ENCODE data around the gene FAM234A. TPM values are rescaled to one million over a fixed set of nuclear protein-coding genes. Genes with fewer than 3 reads are reported as not detected.

Gene FAM234A
- total RNA-seq, 1 experiment from 2014 or later: 94.9 TPM

GRCh38 chr16:314351-314750, 79.7 kb downstream of the FAM234A start:
- no peak for TF ChIP-seq CTCF (conservative IDR thresholded peaks at IDR 0.05)
- Histone ChIP-seq H2AFZ (ENCODE audit: low read length) (no peak overlapping the region), H3K14ac (ENCODE audit: insufficient read depth, low read length) (no peak overlapping the region; the same call in 1 of the 2 replicates), H2BK120ac (ENCODE audit: low read depth, low read length, poor library complexity, severe bottlenecking) (no peak overlapping the region), H3K27ac (ENCODE audit: insufficient read length, low read depth, low read length) (no peak overlapping the region), H3T11ph (ENCODE audit: low read length) (no peak overlapping the region), H2BK15ac (ENCODE audit: low read depth, low read length) (no peak overlapping the region), H3K4ac (ENCODE audit: low read depth, low read length) (no peak overlapping the region), H3K9ac (ENCODE audit: extremely low read depth, insufficient read length, low read length) (no peak overlapping the region), H3K23ac (ENCODE audit: insufficient read length, low read depth, low read length) (no peak overlapping the region), H4K8ac (replicated peaks; ENCODE audit: insufficient read length, low read depth, low read length) (no peak overlapping the region), H3K23me2 (ENCODE audit: insufficient read length, low read depth, low read length, poor library complexity, severe bottlenecking) (no peaks in the 10 kb centered on the region), H3K18ac (ENCODE audit: insufficient read length, low read depth, low read length) (no peak overlapping the region), H3K79me1 (ENCODE audit: insufficient read depth, low read depth, low read length, poor library complexity, severe bottlenecking) (no peaks in the 10 kb centered on the region), H3K79me2 (ENCODE audit: insufficient read depth, low read length) (peaks cover 3% of the 10 kb centered on the region; the same call in 1 of the 2 replicates), H3K4me2 (ENCODE audit: insufficient read depth, insufficient read length, low read length) (no peak overlapping the region), H4K20me1 (ENCODE audit: control insufficient read depth, insufficient read depth, insufficient read length) (no peaks in the 10 kb centered on the region), H3K9me3 (ENCODE audit: control insufficient read depth, low read depth, low read length) (no peaks in the 10 kb centered on the region), H3K56ac (ENCODE audit: insufficient read length, low read depth, low read length) (no peak overlapping the region), H3K27me3 (ENCODE audit: insufficient read depth, low read length) (no peaks in the 10 kb centered on the region), H2AK5ac (ENCODE audit: insufficient read length, low read length) (no peak overlapping the region), H4K91ac (ENCODE audit: insufficient read length, low read depth, low read length) (no peak overlapping the region), H2BK20ac (ENCODE audit: low read depth, low read length, poor library complexity, severe bottlenecking) (no peak overlapping the region), H4K5ac (ENCODE audit: insufficient read length, low read depth, low read length) (no peak overlapping the region), H3K4me1 (ENCODE audit: insufficient read depth, low read length) (no peaks in the 10 kb centered on the region; the same call in 1 of the 2 replicates), H2BK12ac (ENCODE audit: insufficient read length, low read depth, low read length) (no peak overlapping the region), H2BK5ac (ENCODE audit: insufficient read length, low read length) (no peak overlapping the region)
- Mint-ChIP-seq H3K27ac (no peak overlapping the region), H3K9me3 (no peaks in the 10 kb centered on the region), H3K27me3 (ENCODE audit: low read depth) (no peaks in the 10 kb centered on the region), H3K4me3 (no peak overlapping the region), H3K36me3 (ENCODE audit: insufficient read depth in 1 of 3, low read depth in 3 of 3) (peaks cover 10 to 45% (median 33%) of the 10 kb centered on the region in 3 experiments; a peak in 6 of 7 replicates), H3K4me1 (peaks cover 14 to 15% of the 10 kb centered on the region in 2 experiments)
- no peak for DNase-seq
- no CpG with 5 or more reads among the region's 16 CpGs for WGBS (ENCODE audit: extremely low coverage, insufficient read length, low lambda C conversion rate)

Data from H9 (cell line).